Measurements from ENCODE around the gene NF1. TPM values are rescaled to one million over a fixed set of nuclear protein-coding genes. Genes with fewer than 3 reads are reported as not detected.

Gene NF1
- total and polyA plus RNA-seq, 2 of the 13 experiments (the other 11 are each of a cell fraction or from before 2014, with no cell fraction given) = 21.5 to 26.5 TPM

GRCh38 chr17:31052187-31052889, 42.4 kb upstream of the NF1 start (continued):
- TF ChIP-seq KLF13 (CRISPR knock-in tag; IDR thresholded peaks at IDR 0.05) = no peak
- no peak for TF ChIP-seq ZBTB40 (IDR thresholded peaks at IDR 0.05)
- TF ChIP-seq ZBTB40 (CRISPR knock-in tag; IDR thresholded peaks at IDR 0.05) = no peak
- no peak for TF ChIP-seq RXRA (CRISPR knock-in tag; IDR thresholded peaks at IDR 0.05)
- TF ChIP-seq BHLHE40 (IDR thresholded peaks at IDR 0.05; ENCODE audit: low read length) = peak; percentile 72
- peak; percentile 46; the same call in 1 of the 2 replicates for TF ChIP-seq MAX (IDR thresholded peaks at IDR 0.05)
- no peak for TF ChIP-seq SRSF4 (IDR thresholded peaks at IDR 0.05; ENCODE audit: low read depth, low read length, poor library complexity, severe bottlenecking)
- TF ChIP-seq SNAI1 (CRISPR knock-in tag; IDR thresholded peaks at IDR 0.05; ENCODE audit: borderline replicate concordance) = no peak
- no peak for TF ChIP-seq FLYWCH1 (CRISPR knock-in tag; IDR thresholded peaks at IDR 0.05)
- 0 out of 2 replicates have a peak, but pooled peaks have one; percentile 9 for TF ChIP-seq SOX5 (CRISPR knock-in tag; IDR thresholded peaks at IDR 0.05; ENCODE audit: borderline replicate concordance)
- no peak for TF ChIP-seq ZNF543 (CRISPR knock-in tag; IDR thresholded peaks at IDR 0.05)
- no peak for TF ChIP-seq BCLAF1 (IDR thresholded peaks at IDR 0.05)
- no peak for TF ChIP-seq ZNF251 (CRISPR knock-in tag; IDR thresholded peaks at IDR 0.05)
- TF ChIP-seq NPAS2 (CRISPR knock-in tag; IDR thresholded peaks at IDR 0.05; ENCODE audit: borderline replicate concordance) = no peak
- no peak for TF ChIP-seq PTBP1 (IDR thresholded peaks at IDR 0.05; ENCODE audit: low read depth, low read length, poor library complexity, severe bottlenecking)
- no peak for TF ChIP-seq GLMP (CRISPR knock-in tag; IDR thresholded peaks at IDR 0.05; ENCODE audit: borderline replicate concordance)
